ENCODE results near the gene PSEN1.

DNA sequence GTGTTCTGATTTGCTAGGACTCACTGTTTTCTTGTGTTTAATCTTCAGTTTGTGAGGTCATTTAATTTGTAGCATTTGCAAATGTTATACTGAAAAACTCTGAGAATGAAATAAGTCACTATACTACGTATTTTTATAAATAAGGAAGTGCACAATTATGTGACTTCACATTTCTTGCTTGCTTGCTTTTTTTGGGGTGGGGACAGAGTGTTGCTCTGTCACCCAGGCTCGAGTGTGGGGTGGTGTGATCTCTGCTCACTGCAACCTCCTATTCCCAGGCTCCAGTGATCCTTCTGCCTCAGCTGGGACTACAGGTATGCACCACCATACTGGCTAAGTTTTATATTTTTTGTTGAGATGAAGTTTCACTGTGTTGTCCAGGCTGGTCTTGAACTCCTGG is 45.3 kb upstream of the PSEN1 start:
- TF ChIP-seq, protein P1, sequence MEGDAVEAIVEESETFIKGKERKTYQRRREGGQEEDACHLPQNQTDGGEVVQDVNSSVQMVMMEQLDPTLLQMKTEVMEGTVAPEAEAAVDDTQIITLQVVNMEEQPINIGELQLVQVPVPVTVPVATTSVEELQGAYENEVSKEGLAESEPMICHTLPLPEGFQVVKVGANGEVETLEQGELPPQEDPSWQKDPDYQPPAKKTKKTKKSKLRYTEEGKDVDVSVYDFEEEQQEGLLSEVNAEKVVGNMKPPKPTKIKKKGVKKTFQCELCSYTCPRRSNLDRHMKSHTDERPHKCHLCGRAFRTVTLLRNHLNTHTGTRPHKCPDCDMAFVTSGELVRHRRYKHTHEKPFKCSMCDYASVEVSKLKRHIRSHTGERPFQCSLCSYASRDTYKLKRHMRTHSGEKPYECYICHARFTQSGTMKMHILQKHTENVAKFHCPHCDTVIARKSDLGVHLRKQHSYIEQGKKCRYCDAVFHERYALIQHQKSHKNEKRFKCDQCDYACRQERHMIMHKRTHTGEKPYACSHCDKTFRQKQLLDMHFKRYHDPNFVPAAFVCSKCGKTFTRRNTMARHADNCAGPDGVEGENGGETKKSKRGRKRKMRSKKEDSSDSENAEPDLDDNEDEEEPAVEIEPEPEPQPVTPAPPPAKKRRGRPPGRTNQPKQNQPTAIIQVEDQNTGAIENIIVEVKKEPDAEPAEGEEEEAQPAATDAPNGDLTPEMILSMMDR (conservative IDR thresholded peaks at IDR 0.05; ENCODE audit: low read depth, low read length) = no peak
- no peak for TF ChIP-seq EZH2phosphoT487 (IDR thresholded peaks at IDR 0.05; ENCODE audit: borderline replicate concordance, low read length)

All from PC-3 (cell line).